ENCODE measurements around the gene C1orf53. TPM values are rescaled to one million over a fixed set of nuclear protein-coding genes. Genes with fewer than 3 reads are reported as not detected.
A peak's percentile ranks its signal among the peaks of the same experiment; 100 is the strongest.

The C1orf53 gene
- total RNA-seq, 4 donors from 2014 or later, result 0.83 to 5.4 TPM; not detected in 2

DNA sequence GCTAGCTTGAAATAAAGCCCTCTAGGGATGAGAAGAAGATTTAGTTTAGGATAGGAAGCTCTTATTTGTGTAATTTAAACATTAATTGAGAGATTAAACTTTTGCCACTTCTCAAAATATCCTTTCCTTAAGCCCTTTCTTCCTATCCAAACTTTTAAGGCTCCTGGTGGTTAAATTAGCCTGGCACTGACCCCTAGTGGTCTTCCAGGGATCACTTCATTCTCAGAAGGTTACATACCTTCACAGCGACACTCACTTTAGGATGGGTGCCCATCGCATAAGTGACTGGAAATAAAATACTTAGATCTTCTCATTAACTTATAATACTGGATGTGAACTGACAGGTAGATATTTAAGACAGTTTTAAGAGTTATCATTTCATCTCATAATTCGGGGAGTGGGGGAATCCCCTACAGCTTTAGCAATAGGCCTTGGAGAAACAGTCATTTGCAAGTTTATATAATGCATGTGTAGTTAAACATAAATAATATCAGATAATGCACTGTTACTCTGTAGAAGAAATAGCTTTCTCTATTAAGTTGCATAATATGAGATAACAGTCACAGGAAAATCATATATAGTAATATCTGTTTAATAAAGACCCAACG lies 22.2 kb downstream of the C1orf53 start:
- 31% methylated on average over 4 of the region's 4 CpGs for WGBS

DNA sequence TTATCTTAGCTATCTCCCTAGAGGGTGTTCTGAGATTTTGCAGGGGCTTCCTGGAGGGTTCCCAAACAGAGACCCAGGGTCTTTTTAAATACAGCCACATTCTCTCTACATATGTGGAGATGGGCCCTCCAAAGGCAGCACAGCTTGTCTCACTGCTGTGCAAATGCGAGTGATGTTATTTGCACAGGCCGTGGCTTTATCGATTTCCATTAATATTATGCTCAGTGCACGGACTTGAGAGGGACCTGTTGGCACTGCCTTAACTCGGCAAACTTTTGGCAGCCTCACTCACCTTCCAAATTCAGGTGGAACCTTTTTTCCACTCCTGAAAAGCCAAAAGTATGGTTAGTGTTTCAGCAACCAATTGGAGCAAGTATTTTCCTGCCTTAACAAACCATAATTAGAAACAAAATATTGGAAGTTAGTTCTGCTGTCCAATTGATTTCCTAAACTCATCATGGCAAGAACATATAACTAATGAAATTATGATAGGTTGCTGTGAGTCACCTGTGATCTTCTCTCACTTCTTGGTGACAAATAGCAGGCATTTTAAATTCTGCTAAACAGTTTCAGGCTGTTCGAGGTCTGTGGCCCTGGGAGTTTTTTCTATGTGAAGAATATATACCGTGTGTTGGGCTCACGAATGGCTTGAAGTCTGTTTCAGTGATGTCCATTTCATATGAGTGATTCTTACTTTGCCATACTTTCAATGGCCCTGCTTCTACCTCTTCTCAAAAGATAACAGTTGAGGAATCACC lies 25.7 kb downstream of the C1orf53 start:
- Histone ChIP-seq H3K27me3 (peaks cover 0 to 80% (median 23%) of the 10 kb centered on the region in 4 donors), H3K4me1 (no peaks in the 10 kb centered on the region), H3K27ac (replicated peaks in 1 of 4) (no peak overlapping the region), H3K4me3 (no peak overlapping the region), H3K9me3 (no peaks in the 10 kb centered on the region), H3K36me3 (no peaks in the 10 kb centered on the region)
- intact Hi-C loops (cut with DNase I), result no loop called here
- DNase-seq (ENCODE audit: extremely low spot score), result no peak
- no peak for TF ChIP-seq CTCF (IDR thresholded peaks at IDR 0.05)
- no peak for TF ChIP-seq POLR2A (IDR thresholded peaks at IDR 0.05; ENCODE audit: low read depth)
- no peak for TF ChIP-seq EP300 (IDR thresholded peaks at IDR 0.05)
- TF ChIP-seq POLR2AphosphoS5 (IDR thresholded peaks at IDR 0.05), result no peak
- WGBS, result 91% methylated on average over 8 of the region's 8 CpGs

More for the DNA sequence above, 22.2 kb downstream of the C1orf53 start:
- Histone ChIP-seq H3K27me3 (peaks cover 0 to 83% (median 35%) of the 10 kb centered on the region in 4 donors), H3K9me3 (no peaks in the 10 kb centered on the region), H3K36me3 (no peaks in the 10 kb centered on the region), H3K4me3 (no peak overlapping the region), H3K4me1 (peaks cover 4 to 17% (median 12%) of the 10 kb centered on the region in 4 donors), H3K27ac (replicated peaks in 1 of 4) (no peak overlapping the region)
- no peak for DNase-seq (ENCODE audit: extremely low spot score)
- intact Hi-C loops (cut with DNase I), result loop anchor here (5.0 kb wide), 2 partner anchors 307 to 397 kb away; no protein-coding TSS in a partner anchor
- TF ChIP-seq EP300 (IDR thresholded peaks at IDR 0.05) (no peak), CTCF (IDR thresholded peaks at IDR 0.05) (peak; percentile 51 to 69 (median 61))

- TF ChIP-seq POLR2A (IDR thresholded peaks at IDR 0.05; ENCODE audit: low read depth) (no peak), EP300 (IDR thresholded peaks at IDR 0.05) (no peak), POLR2AphosphoS5 (IDR thresholded peaks at IDR 0.05) (no peak), CTCF (IDR thresholded peaks at IDR 0.05) (no peak)
- Histone ChIP-seq H3K36me3 (no peaks in the 10 kb centered on the region), H3K27ac (replicated peaks in 1 of 4) (no peak overlapping the region), H3K4me3 (no peak overlapping the region), H3K27me3 (peaks cover 0 to 77% (median 23%) of the 10 kb centered on the region in 4 donors), H3K9me3 (no peaks in the 10 kb centered on the region), H3K4me1 (no peaks in the 10 kb centered on the region)
- 18% methylated on average over 15 of the region's 15 CpGs for WGBS
- DNase-seq (ENCODE audit: extremely low spot score), result no peak
- intact Hi-C loops (cut with DNase I), result no loop called here
Measured at GRCh38 chr1:197928849-197929336, 26.5 kb downstream of the C1orf53 start.

DNA sequence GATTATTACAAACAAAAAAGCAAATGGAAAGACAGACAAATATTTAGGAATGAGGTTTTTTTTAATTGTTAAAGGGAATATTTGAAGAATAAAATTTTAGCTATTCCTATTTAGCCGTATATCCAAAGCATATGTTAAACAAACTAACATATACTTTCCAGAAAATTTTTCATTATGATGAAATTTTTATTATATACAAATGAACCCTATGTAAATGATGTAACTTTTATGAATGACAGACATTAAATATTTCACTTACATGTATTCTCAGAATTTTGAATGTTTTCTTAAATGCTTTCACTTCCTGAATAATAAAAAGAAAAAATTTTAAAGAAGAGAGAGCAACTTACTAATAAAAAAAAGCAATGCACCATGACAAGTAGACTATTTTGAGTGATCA lies 30.6 kb downstream of the C1orf53 start:
- H3K27ac ChIP-seq (replicated peaks in 1 of 4), result no peak overlapping the region
- H3K36me3 ChIP-seq, result no peaks in the 10 kb centered on the region
- H3K4me1 ChIP-seq, result no peaks in the 10 kb centered on the region
- DNase-seq (ENCODE audit: extremely low spot score), result no peak
- no peaks in the 10 kb centered on the region for H3K9me3 ChIP-seq
- H3K27me3 ChIP-seq, result peaks cover 0 to 56% (median 17%) of the 10 kb centered on the region in 4 donors
- no peak overlapping the region for H3K4me3 ChIP-seq
- no peak for TF ChIP-seq CTCF (IDR thresholded peaks at IDR 0.05)
- TF ChIP-seq POLR2A (IDR thresholded peaks at IDR 0.05; ENCODE audit: low read depth), result no peak
- no peak for TF ChIP-seq EP300 (IDR thresholded peaks at IDR 0.05)
- TF ChIP-seq POLR2AphosphoS5 (IDR thresholded peaks at IDR 0.05), result no peak
- 83% methylated on average over 1 of the region's 1 CpG for WGBS
- intact Hi-C loops (cut with DNase I), result no loop called here
